Measurements from ENCODE around the gene CYBB. TPM values are rescaled to one million over a fixed set of nuclear protein-coding genes. Genes with fewer than 3 reads are reported as not detected.

CYBB gene
- total RNA-seq, 6 donors from 2014 or later = 12.1 to 254 (median 45.5) TPM

DNA sequence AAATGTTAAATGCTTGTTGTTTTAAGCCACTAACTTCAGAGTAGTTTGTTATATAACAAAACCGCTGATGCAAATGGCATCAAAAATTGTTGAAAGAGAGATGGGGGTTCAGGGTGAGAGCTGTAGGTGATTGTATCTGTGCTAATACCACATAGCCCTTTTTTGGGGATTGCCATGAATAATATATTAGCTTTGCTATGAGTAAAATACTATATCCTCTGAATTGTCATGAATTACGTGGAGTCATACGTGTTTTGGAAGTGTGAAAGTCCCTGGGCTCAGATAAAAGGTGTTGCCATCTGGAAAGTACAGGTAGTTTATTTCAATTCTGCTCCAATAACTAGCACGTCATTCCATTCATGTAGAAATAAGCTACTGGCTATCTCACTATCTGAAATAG lies 36.9 kb downstream of the CYBB start:
- Histone ChIP-seq H3K4me3 (no peak overlapping the region), H3K27me3 (no peaks in the 10 kb centered on the region), H3K4me1 (no peaks in the 10 kb centered on the region), H3K27ac (no peak overlapping the region), H3K9me3 (no peaks in the 10 kb centered on the region), H3K36me3 (no peaks in the 10 kb centered on the region)
- ATAC-seq (ENCODE audit: low FRiP score in 2 of 2) (no peak), DNase-seq (no peak)
- TF ChIP-seq EP300 (IDR thresholded peaks at IDR 0.05) = no peak
- no peak for TF ChIP-seq POLR2A (IDR thresholded peaks at IDR 0.05)
- TF ChIP-seq POLR2AphosphoS5 (IDR thresholded peaks at IDR 0.05) = no peak
- no peak for TF ChIP-seq CTCF (IDR thresholded peaks at IDR 0.05)
- WGBS, 2 donors = 74 to 97% methylated on average over 4 of the region's 4 CpGs

GRCh38 chrX:37817176-37817575 lies 37.3 kb downstream of the CYBB start:
- TF ChIP-seq EP300 (IDR thresholded peaks at IDR 0.05) (no peak), POLR2A (IDR thresholded peaks at IDR 0.05) (no peak), POLR2AphosphoS5 (IDR thresholded peaks at IDR 0.05) (no peak), CTCF (IDR thresholded peaks at IDR 0.05) (no peak)

DNA sequence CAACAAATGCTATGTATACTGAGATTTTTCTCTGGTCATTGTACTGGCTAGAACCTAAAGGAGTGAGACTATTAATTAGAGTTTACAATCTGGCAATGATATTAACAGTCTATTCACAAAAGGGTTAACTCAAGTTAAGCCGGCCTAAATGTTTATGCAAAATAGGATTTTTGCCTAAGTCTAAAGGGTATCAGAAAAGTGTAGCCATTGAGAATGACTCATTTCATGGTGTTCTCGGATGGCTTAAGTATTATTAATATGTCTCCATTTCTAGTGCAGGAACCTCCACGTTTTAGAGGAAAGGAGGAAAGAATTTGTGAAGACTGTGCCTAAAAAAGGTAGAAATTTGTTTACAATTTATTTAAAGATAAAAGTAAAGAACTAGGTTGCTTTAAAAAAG lies 37.7 kb downstream of the CYBB start:
- no peak for DNase-seq
- ATAC-seq (ENCODE audit: low FRiP score in 2 of 2) = no peak
- Histone ChIP-seq H3K4me1 (no peaks in the 10 kb centered on the region), H3K27ac (no peak overlapping the region), H3K4me3 (no peak overlapping the region), H3K27me3 (no peaks in the 10 kb centered on the region), H3K36me3 (no peaks in the 10 kb centered on the region), H3K9me3 (no peaks in the 10 kb centered on the region)
- TF ChIP-seq POLR2A (IDR thresholded peaks at IDR 0.05) (no peak), CTCF (IDR thresholded peaks at IDR 0.05) (no peak), EP300 (IDR thresholded peaks at IDR 0.05) (no peak), POLR2AphosphoS5 (IDR thresholded peaks at IDR 0.05) (no peak)
- 50 to 54% methylated on average over 3 of the region's 3 CpGs for WGBS, 2 donors

More at GRCh38 chrX:37817176-37817575, 37.3 kb downstream of the CYBB start:
- no peaks in the 10 kb centered on the region for H3K4me1 ChIP-seq
- WGBS, 2 donors = 80 to 90% methylated on average over 2 of the region's 2 CpGs
- no peak overlapping the region for H3K4me3 ChIP-seq
- no peak overlapping the region for H3K27ac ChIP-seq
- ATAC-seq (ENCODE audit: low FRiP score in 2 of 2) = no peak
- H3K9me3 ChIP-seq = no peaks in the 10 kb centered on the region
- no peaks in the 10 kb centered on the region for H3K36me3 ChIP-seq
- no peaks in the 10 kb centered on the region for H3K27me3 ChIP-seq
- DNase-seq = no peak

DNA sequence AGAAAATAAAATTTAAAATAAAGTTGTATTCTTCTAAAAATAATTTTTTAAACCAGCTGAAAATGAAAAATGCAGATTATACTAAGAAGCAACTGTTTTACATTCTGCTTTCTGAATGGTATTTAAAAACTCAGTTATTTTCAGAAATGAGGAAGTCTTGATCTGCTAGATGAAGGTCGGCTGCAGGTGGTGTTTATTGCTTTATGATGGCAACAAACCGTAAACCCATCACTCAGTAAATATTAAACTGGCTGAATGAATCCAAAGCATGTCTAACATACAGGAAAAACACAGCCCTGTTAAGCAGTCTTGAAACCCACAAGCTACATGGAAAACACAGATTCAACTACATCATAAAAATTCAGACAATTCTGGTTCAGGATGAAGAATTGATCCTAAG lies 38.2 kb downstream of the CYBB start:
- 45 to 72% methylated on average over 2 of the region's 2 CpGs for WGBS, 2 donors
- TF ChIP-seq POLR2A (IDR thresholded peaks at IDR 0.05) (no peak), CTCF (IDR thresholded peaks at IDR 0.05) (no peak), EP300 (IDR thresholded peaks at IDR 0.05) (no peak), POLR2AphosphoS5 (IDR thresholded peaks at IDR 0.05) (no peak)
- Histone ChIP-seq H3K36me3 (no peaks in the 10 kb centered on the region), H3K27ac (no peak overlapping the region), H3K4me3 (no peak overlapping the region), H3K27me3 (no peaks in the 10 kb centered on the region), H3K4me1 (no peaks in the 10 kb centered on the region), H3K9me3 (no peaks in the 10 kb centered on the region)
- DNase-seq (no peak), ATAC-seq (ENCODE audit: low FRiP score in 2 of 2) (no peak)

DNA sequence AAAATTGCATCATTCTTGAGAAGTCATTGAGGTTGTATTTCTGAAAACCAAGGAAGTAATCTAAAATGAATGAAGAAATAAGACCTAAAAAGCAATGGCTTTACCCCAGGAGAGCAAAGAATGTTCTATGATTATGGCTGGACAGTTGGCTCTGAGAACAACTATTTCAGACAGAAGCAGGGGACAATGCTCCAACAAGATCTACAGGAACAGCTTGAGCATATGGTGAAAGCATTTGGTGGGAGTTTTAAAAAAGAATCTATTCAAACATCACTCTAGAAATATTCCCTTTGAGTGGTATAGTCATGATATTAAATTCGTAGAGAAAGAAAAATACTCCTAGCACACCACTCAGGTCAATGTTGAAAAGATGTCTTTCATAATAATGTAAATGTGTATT lies 40.8 kb downstream of the CYBB start:
- Histone ChIP-seq H3K27me3 (no peaks in the 10 kb centered on the region), H3K4me1 (peaks cover 7 to 13% (median 10%) of the 10 kb centered on the region in 4 donors), H3K27ac (no peak overlapping the region), H3K4me3 (no peak overlapping the region), H3K36me3 (no peaks in the 10 kb centered on the region), H3K9me3 (no peaks in the 10 kb centered on the region)
- WGBS, 2 donors = 73 to 100% methylated on average over 1 of the region's 1 CpG
- TF ChIP-seq POLR2A (IDR thresholded peaks at IDR 0.05) (no peak), EP300 (IDR thresholded peaks at IDR 0.05) (no peak), POLR2AphosphoS5 (IDR thresholded peaks at IDR 0.05) (no peak), CTCF (IDR thresholded peaks at IDR 0.05) (no peak)
- DNase-seq (no peak), ATAC-seq (ENCODE audit: low FRiP score in 2 of 2) (no peak)
